Neural cell (in vitro differentiated cells): ENCODE results near the gene UNC79.

ENCODE experiments used
- EZH2 ChIP-seq: fragments of 200-600, 300-800 bp; shearing (Covaris generic), sonication (generic); IDR thresholded peaks from 2 replicates; pipeline ENCODE4 v1.6.1; 2014; ENCODE audit warnings: antibody characterized with exemption, low read length, borderline replicate concordance, mild to moderate bottlenecking; ENCODE audit not compliant: insufficient read depth, poor library complexity, severe bottlenecking
- RAD21 ChIP-seq: fragments of 450-650 bp; conservative IDR thresholded peaks from 2 replicates; pipeline ENCODE4 v1.6.1; 2014; ENCODE audit warnings: antibody characterized with exemption, mild to moderate bottlenecking, moderate library complexity
- TAF1 ChIP-seq: IDR thresholded peaks from 2 replicates; pipeline ENCODE4 v1.6.1; 2012; ENCODE audit warnings: low read depth
- TF ChIP-seq, protein P1 (sequence below): fragments of 450-650 bp; IDR thresholded peaks from 2 replicates; pipeline ENCODE4 v1.5.1; 2014; ENCODE audit warnings: antibody characterized with exemption, mild to moderate bottlenecking, moderate library complexity; ENCODE audit not compliant: poor library complexity, severe bottlenecking
- TF ChIP-seq, protein P2 (sequence below): IDR thresholded peaks from 2 replicates; pipeline ENCODE4 v1.6.1; 2012; ENCODE audit warnings: borderline replicate concordance

DNA sequence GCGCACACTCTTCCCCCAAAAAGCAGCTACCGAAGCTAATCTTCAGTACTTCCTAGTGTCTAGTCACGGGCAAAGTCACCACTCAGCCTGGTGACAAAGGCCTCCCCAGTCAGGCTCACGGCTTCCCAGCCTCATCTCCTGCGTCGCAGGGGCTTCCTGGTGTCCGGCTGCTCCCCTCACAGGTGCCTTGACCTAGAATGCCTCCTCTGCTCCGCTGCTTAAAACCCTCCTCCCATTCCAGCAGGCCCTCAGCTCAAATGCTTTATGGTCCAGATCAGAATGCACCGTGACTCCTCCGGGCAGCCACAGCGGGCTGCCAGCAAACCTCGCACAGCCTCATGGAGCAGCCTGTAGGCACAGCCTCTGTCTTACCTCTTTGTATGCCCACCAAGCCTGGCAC is 304.5 kb downstream of the UNC79 start:
- TF ChIP-seq EZH2: no peak
- TF ChIP-seq, protein P1, sequence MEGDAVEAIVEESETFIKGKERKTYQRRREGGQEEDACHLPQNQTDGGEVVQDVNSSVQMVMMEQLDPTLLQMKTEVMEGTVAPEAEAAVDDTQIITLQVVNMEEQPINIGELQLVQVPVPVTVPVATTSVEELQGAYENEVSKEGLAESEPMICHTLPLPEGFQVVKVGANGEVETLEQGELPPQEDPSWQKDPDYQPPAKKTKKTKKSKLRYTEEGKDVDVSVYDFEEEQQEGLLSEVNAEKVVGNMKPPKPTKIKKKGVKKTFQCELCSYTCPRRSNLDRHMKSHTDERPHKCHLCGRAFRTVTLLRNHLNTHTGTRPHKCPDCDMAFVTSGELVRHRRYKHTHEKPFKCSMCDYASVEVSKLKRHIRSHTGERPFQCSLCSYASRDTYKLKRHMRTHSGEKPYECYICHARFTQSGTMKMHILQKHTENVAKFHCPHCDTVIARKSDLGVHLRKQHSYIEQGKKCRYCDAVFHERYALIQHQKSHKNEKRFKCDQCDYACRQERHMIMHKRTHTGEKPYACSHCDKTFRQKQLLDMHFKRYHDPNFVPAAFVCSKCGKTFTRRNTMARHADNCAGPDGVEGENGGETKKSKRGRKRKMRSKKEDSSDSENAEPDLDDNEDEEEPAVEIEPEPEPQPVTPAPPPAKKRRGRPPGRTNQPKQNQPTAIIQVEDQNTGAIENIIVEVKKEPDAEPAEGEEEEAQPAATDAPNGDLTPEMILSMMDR: no peak
- no peak for TF ChIP-seq RAD21
- no peak for TF ChIP-seq TAF1
- TF ChIP-seq, protein P2, sequence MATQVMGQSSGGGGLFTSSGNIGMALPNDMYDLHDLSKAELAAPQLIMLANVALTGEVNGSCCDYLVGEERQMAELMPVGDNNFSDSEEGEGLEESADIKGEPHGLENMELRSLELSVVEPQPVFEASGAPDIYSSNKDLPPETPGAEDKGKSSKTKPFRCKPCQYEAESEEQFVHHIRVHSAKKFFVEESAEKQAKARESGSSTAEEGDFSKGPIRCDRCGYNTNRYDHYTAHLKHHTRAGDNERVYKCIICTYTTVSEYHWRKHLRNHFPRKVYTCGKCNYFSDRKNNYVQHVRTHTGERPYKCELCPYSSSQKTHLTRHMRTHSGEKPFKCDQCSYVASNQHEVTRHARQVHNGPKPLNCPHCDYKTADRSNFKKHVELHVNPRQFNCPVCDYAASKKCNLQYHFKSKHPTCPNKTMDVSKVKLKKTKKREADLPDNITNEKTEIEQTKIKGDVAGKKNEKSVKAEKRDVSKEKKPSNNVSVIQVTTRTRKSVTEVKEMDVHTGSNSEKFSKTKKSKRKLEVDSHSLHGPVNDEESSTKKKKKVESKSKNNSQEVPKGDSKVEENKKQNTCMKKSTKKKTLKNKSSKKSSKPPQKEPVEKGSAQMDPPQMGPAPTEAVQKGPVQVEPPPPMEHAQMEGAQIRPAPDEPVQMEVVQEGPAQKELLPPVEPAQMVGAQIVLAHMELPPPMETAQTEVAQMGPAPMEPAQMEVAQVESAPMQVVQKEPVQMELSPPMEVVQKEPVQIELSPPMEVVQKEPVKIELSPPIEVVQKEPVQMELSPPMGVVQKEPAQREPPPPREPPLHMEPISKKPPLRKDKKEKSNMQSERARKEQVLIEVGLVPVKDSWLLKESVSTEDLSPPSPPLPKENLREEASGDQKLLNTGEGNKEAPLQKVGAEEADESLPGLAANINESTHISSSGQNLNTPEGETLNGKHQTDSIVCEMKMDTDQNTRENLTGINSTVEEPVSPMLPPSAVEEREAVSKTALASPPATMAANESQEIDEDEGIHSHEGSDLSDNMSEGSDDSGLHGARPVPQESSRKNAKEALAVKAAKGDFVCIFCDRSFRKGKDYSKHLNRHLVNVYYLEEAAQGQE: no peak
